ENCODE data around the gene CHTF8. TPM values are rescaled to one million over a fixed set of nuclear protein-coding genes. Genes with fewer than 3 reads are reported as not detected.
A peak's percentile ranks its signal among the peaks of the same experiment; 100 is the strongest.

The CHTF8 gene
- total RNA-seq, 1 donor: 52.1 TPM

- no peaks in the 10 kb centered on the region for H3K9me3 ChIP-seq (ENCODE audit: low read depth, low read length)
- no peak overlapping the region for H3K27ac ChIP-seq (ENCODE audit: low read depth, low read length)
- H3K4me3 ChIP-seq (ENCODE audit: insufficient read depth, low read length): no peak overlapping the region
- no peaks in the 10 kb centered on the region for H3K79me2 ChIP-seq (ENCODE audit: insufficient read depth, low read length)
- TF ChIP-seq, protein P1, sequence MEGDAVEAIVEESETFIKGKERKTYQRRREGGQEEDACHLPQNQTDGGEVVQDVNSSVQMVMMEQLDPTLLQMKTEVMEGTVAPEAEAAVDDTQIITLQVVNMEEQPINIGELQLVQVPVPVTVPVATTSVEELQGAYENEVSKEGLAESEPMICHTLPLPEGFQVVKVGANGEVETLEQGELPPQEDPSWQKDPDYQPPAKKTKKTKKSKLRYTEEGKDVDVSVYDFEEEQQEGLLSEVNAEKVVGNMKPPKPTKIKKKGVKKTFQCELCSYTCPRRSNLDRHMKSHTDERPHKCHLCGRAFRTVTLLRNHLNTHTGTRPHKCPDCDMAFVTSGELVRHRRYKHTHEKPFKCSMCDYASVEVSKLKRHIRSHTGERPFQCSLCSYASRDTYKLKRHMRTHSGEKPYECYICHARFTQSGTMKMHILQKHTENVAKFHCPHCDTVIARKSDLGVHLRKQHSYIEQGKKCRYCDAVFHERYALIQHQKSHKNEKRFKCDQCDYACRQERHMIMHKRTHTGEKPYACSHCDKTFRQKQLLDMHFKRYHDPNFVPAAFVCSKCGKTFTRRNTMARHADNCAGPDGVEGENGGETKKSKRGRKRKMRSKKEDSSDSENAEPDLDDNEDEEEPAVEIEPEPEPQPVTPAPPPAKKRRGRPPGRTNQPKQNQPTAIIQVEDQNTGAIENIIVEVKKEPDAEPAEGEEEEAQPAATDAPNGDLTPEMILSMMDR (IDR thresholded peaks at IDR 0.05; ENCODE audit: extremely low read depth, low read depth, low read length): no peak
- peaks cover 34% of the 10 kb centered on the region for H3K36me3 ChIP-seq (ENCODE audit: insufficient read depth, low read length)
- H3K27me3 ChIP-seq (ENCODE audit: insufficient read depth, low read length): no peaks in the 10 kb centered on the region
- DNase-seq (ENCODE audit: insufficient read length, low spot score, missing footprints): no peak
- H2AFZ ChIP-seq (ENCODE audit: low read length): no peak overlapping the region
- H3K4me1 ChIP-seq (ENCODE audit: insufficient read depth, low read length): peaks cover 44% of the 10 kb centered on the region
- H4K20me1 ChIP-seq (ENCODE audit: insufficient read depth, low read length): no peaks in the 10 kb centered on the region
- no peak overlapping the region for H3K4me2 ChIP-seq (ENCODE audit: insufficient read depth, low read length)
Observed at GRCh38 chr16:69169051-69169450, 36.7 kb upstream of the CHTF8 start.

DNA sequence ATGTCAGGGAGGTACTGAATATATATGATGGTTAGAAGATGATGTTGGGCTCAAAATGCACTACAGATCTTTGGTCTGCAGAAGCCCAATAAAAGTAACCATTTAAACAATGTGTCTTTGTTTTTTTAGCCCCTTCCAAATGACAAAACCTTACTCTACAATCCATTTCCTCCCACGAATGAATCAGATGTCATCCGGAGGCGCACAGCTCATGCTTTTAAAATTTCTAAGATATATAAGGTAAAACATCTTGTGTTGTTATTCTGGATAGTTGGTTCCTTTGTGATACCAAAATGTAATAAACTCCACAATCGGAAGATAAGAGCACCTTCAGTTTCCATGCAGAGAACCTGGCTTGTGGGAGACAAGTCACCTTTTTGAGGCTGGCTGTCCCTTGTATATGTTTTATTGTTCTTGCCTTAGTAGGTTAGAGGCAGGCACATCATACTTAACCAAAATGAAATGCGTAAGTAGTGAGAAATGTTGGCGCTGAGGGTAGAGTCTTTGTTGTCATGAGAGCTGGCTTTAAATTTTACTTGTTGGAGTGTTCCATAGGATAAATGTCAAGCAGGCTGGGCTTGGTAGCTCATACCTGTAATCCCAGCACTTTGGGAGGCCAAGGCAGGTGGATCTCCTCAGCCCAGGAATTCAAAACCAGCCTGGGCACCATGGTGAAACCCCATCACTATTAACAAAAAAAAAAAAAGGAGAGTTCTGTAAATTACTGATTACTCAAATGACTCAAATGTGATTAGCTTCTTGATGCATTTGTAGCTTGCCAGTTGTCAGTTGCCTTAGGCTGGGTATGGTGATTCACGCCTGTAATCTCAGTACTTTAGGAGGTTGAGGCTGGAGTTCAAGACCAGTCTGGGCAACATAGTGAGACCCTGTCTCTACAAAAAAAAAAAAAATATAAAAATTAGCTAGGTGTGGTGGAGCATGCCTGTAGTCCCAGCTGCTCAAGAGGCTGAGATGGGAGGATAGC, 34.9 kb upstream of the CHTF8 start:
- DNase-seq (ENCODE audit: insufficient read length, low spot score, missing footprints): peak; percentile 31

DNA sequence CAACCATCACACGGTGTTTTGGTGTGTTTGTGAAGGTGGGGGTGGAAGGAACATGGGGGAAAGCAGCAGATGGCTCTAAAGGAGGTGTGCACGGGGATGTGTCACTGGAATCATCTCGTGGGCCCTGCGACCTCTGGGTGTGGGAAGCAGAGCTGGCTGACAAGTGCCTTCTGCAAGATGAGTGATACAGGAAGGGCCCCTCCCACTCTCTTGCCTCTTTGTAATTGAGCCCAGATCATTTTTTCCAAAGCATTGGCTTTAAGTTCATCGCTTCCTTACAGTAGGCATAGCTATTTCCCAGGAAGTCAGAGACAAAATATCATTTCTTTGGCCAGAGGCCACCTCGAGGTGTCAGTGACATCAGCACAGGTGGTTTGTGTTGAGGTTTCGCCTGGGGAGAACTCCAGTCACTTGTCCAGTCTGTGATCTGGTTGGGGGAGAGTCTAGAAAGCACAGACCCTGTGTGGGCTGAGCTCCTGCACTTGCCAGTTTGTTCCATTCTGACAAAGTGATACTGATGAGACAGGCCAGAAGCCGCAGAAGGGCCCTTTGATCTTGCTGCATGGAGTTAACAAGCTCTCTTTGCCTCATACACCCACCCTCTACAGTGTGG, 33.9 kb upstream of the CHTF8 start:
- DNase-seq (ENCODE audit: insufficient read length, low spot score, missing footprints): peak; percentile 92
- H2AFZ ChIP-seq (ENCODE audit: low read length): no peak overlapping the region
- H4K20me1 ChIP-seq (ENCODE audit: insufficient read depth, low read length): no peaks in the 10 kb centered on the region
- H3K79me2 ChIP-seq (ENCODE audit: insufficient read depth, low read length): no peaks in the 10 kb centered on the region
- TF ChIP-seq, protein P1 (IDR thresholded peaks at IDR 0.05; ENCODE audit: extremely low read depth, low read depth, low read length): no peak
- H3K27me3 ChIP-seq (ENCODE audit: insufficient read depth, low read length): no peaks in the 10 kb centered on the region
- peak overlapping the region; percentile 0 for H3K4me3 ChIP-seq (ENCODE audit: insufficient read depth, low read length)
- H3K4me2 ChIP-seq (ENCODE audit: insufficient read depth, low read length): peak overlapping the region; percentile 49
- H3K27ac ChIP-seq (ENCODE audit: low read depth, low read length): peak overlapping the region; percentile 78
- H3K4me1 ChIP-seq (ENCODE audit: insufficient read depth, low read length): peaks cover 29% of the 10 kb centered on the region
- H3K36me3 ChIP-seq (ENCODE audit: insufficient read depth, low read length): peaks cover 54% of the 10 kb centered on the region
- H3K9me3 ChIP-seq (ENCODE audit: low read depth, low read length): no peaks in the 10 kb centered on the region

More for the DNA sequence above, 34.9 kb upstream of the CHTF8 start:
- Histone ChIP-seq H2AFZ (ENCODE audit: low read length) (no peak overlapping the region), H3K36me3 (ENCODE audit: insufficient read depth, low read length) (peaks cover 49% of the 10 kb centered on the region), H3K27ac (ENCODE audit: low read depth, low read length) (peak overlapping the region; percentile 78), H3K4me3 (ENCODE audit: insufficient read depth, low read length) (peak overlapping the region; percentile 41), H3K4me2 (ENCODE audit: insufficient read depth, low read length) (peak overlapping the region; percentile 49), H3K79me2 (ENCODE audit: insufficient read depth, low read length) (no peaks in the 10 kb centered on the region), H3K9me3 (ENCODE audit: low read depth, low read length) (no peaks in the 10 kb centered on the region), H3K4me1 (ENCODE audit: insufficient read depth, low read length) (peaks cover 34% of the 10 kb centered on the region), H3K27me3 (ENCODE audit: insufficient read depth, low read length) (no peaks in the 10 kb centered on the region), H4K20me1 (ENCODE audit: insufficient read depth, low read length) (no peaks in the 10 kb centered on the region)
- TF ChIP-seq, protein P1 (IDR thresholded peaks at IDR 0.05; ENCODE audit: extremely low read depth, low read depth, low read length): no peak

GRCh38 chr16:69165584-69165983, 33.2 kb upstream of the CHTF8 start:
- no peak overlapping the region for H3K4me3 ChIP-seq (ENCODE audit: insufficient read depth, low read length)
- no peak overlapping the region for H2AFZ ChIP-seq (ENCODE audit: low read length)
- no peak overlapping the region for H3K4me2 ChIP-seq (ENCODE audit: insufficient read depth, low read length)
- H3K9me3 ChIP-seq (ENCODE audit: low read depth, low read length): no peaks in the 10 kb centered on the region
- peak overlapping the region; percentile 78 for H3K27ac ChIP-seq (ENCODE audit: low read depth, low read length)
- H3K79me2 ChIP-seq (ENCODE audit: insufficient read depth, low read length): no peaks in the 10 kb centered on the region
- TF ChIP-seq, protein P1 (IDR thresholded peaks at IDR 0.05; ENCODE audit: extremely low read depth, low read depth, low read length): no peak
- H3K27me3 ChIP-seq (ENCODE audit: insufficient read depth, low read length): no peaks in the 10 kb centered on the region
- no peaks in the 10 kb centered on the region for H4K20me1 ChIP-seq (ENCODE audit: insufficient read depth, low read length)
- H3K4me1 ChIP-seq (ENCODE audit: insufficient read depth, low read length): peaks cover 23% of the 10 kb centered on the region
- no peak for DNase-seq (ENCODE audit: insufficient read length, low spot score, missing footprints)
- H3K36me3 ChIP-seq (ENCODE audit: insufficient read depth, low read length): peaks cover 57% of the 10 kb centered on the region

Data from osteoblast (primary cell).